Femur (tissue), 1 donor: ENCODE results near the gene SGCD.
A peak's percentile ranks its signal among the peaks of the same experiment; 100 is the strongest.

ENCODE experiments used
- DNase-seq: peaks from one replicate; pipeline ENCODE4 v3.0.0-alpha.2; 2017

The SGCD gene

GRCh38 chr5:156802501-156802900 is 475.5 kb downstream of the SGCD start:
- DNase-seq = no peak

GRCh38 chr5:156803404-156803803 is 476.4 kb downstream of the SGCD start:
- no peak for DNase-seq

- no peak for DNase-seq
These were observed 486.0 kb downstream of the SGCD start for GRCh38 chr5:156812959-156813358.

- peak; percentile 41 for DNase-seq
These were observed 489.1 kb downstream of the SGCD start for GRCh38 chr5:156815988-156816599.
